K562 (cell line): ENCODE data around the gene HSD17B1. TPM values are rescaled to one million over a fixed set of nuclear protein-coding genes. Genes with fewer than 3 reads are reported as not detected.
A peak's percentile ranks its signal among the peaks of the same experiment; 100 is the strongest.

Source experiments
- EP300 ChIP-seq: IDR thresholded peaks from 2 replicates; pipeline ENCODE4 v1.6.1; 2012; ENCODE audit warnings: low read length, improper control_type of control experiment
- ESRRA ChIP-seq: fragments of 450-650 bp; IDR thresholded peaks from 2 replicates; pipeline ENCODE4 v1.6.1; 2014; ENCODE audit warnings: low read depth, mild to moderate bottlenecking, moderate library complexity, borderline replicate concordance
- GATA2 ChIP-seq: sonication (generic); formaldehyde crosslinking; IDR thresholded peaks from 2 replicates; pipeline ENCODE4 v1.4.0; 2020; ENCODE audit warnings: mild to moderate bottlenecking, missing genetic modification reagents
- HNRNPL ChIP-seq: fragments of 200-400 bp; formaldehyde crosslinking; IDR thresholded peaks from 2 replicates; pipeline ENCODE4 v1.6.1; 2017; ENCODE audit warnings: low read depth, mild to moderate bottlenecking, low read length
- KAT7 ChIP-seq: sonication (generic); formaldehyde crosslinking; IDR thresholded peaks from 2 replicates; pipeline ENCODE4 v1.8.0; 2022; ENCODE audit warnings: missing genetic modification reagents, mild to moderate bottlenecking, borderline replicate concordance
- MAZ ChIP-seq, 2 experiments: fragments of 450-650 bp in 1 of 2; sonication (generic) in 1 of 2; formaldehyde crosslinking; IDR thresholded peaks in 1 of 2; conservative IDR thresholded peaks in 1 of 2; 2 replicates each; pipeline versions ENCODE4 v1.4.0 to v1.5.0; 2020; ENCODE audit warnings: mild to moderate bottlenecking in 1 of 2, missing genetic modification reagents in 1 of 2
- NR2C1 ChIP-seq, 2 experiments: fragments of 450-650 bp; IDR thresholded peaks; 2 replicates each; pipeline ENCODE4 v1.6.1; 2017; ENCODE audit warnings: mild to moderate bottlenecking in 2 of 2, antibody characterized with exemption in 1 of 2, inconsistent platforms in 1 of 2, missing compliant biosample characterization in 1 of 2, missing genetic modification characterization in 1 of 2
- POLR2AphosphoS5 ChIP-seq: IDR thresholded peaks from 2 replicates; pipeline ENCODE4 v1.6.1; 2011; ENCODE audit warnings: mild to moderate bottlenecking, low read depth, low read length, moderate library complexity; ENCODE audit not compliant: control insufficient read depth, insufficient read depth
- SRSF3 ChIP-seq: fragments of 200-400 bp; formaldehyde crosslinking; IDR thresholded peaks from 2 replicates; pipeline ENCODE4 v1.6.1; 2016; ENCODE audit warnings: mild to moderate bottlenecking, low read length, moderate library complexity; ENCODE audit not compliant: insufficient read depth
- ZNF121 ChIP-seq: sonication (generic); formaldehyde crosslinking; conservative IDR thresholded peaks from 2 replicates; pipeline ENCODE4 v1.8.0; 2022; ENCODE audit warnings: missing genetic modification reagents
- ZNF165 ChIP-seq: fragments of 250-450 bp; sonication (Bioruptor Pico); IDR thresholded peaks from 2 replicates; pipeline ENCODE4 v1.4.0; 2020; ENCODE audit warnings: borderline replicate concordance
- ZNF212 ChIP-seq: fragments of 450-650 bp; formaldehyde crosslinking; IDR thresholded peaks from 2 replicates; pipeline ENCODE4 v1.4.0; 2020; ENCODE audit warnings: mild to moderate bottlenecking
- ZNF311 ChIP-seq: fragments of 250-450 bp; sonication (Bioruptor Pico); IDR thresholded peaks from 2 replicates; pipeline ENCODE4 v1.4.0; 2020; ENCODE audit warnings: mild to moderate bottlenecking, moderate library complexity
- ZNF586 ChIP-seq: fragments of 450-650 bp; formaldehyde crosslinking; conservative IDR thresholded peaks from 2 replicates; pipeline ENCODE4 v1.4.0; 2020; ENCODE audit warnings: mild to moderate bottlenecking, moderate library complexity
- polyA plus RNA-seq, 8 experiments: library from polyadenylated mRNA; depleted of rRNA in 4 of 8; stranded (reverse) in 5 of 8; unstranded in 3 of 8; fragments of >200 nt; fragmentation: Nextera tagmentation in 2 of 8; fragmentation: Illumina TruSeq in 1 of 8; extraction: Ambion mirVana in 2 of 8; extraction: Trizol in 1 of 8; gene quantifications; 2 replicates each; pipeline versions ENCODE4 v1.2.1 to v1.2.3, GENCODE V29; 2011 to 2014; ENCODE audit warnings: inconsistent platforms in 1 of 8, missing spikeins in 1 of 8
- total RNA-seq, 7 experiments: library from RNA; depleted of rRNA in 6 of 7; stranded (reverse); fragments of >200 nt in 6 of 7; fragmentation: Illumina TruSeq in 2 of 7; extraction: Trizol in 2 of 7; gene quantifications; 2 replicates each; pipeline versions ENCODE4 v1.2.1 to v1.2.3, GENCODE V29; 2011 to 2021; ENCODE audit warnings: low replicate concordance in 1 of 7
- TF ChIP-seq, protein P1 (sequence below): sonication (generic); formaldehyde crosslinking; IDR thresholded peaks from 2 replicates; pipeline ENCODE4 v1.8.0; 2022; ENCODE audit warnings: mild to moderate bottlenecking, missing genetic modification reagents
- TF ChIP-seq, protein P2 (sequence below), 2 experiments: IDR thresholded peaks; 2 replicates each; pipeline ENCODE4 v1.6.1; 2012; ENCODE audit warnings: improper control_type of control experiment in 2 of 2, low read depth in 2 of 2, low read length in 2 of 2, borderline replicate concordance in 1 of 2
- TF ChIP-seq, protein P3 (sequence below): fragments of 250-450 bp; sonication (Bioruptor Pico); IDR thresholded peaks from 2 replicates; pipeline ENCODE4 v1.8.0; 2021; ENCODE audit warnings: mild to moderate bottlenecking, moderate library complexity
- TF ChIP-seq, protein P4 (sequence below): fragments of 250-450 bp; sonication (Bioruptor Pico); IDR thresholded peaks from 2 replicates; pipeline ENCODE4 v1.5.0; 2021
- TF ChIP-seq, protein P5 (sequence below): IDR thresholded peaks from 2 replicates; pipeline ENCODE4 v1.6.1; 2014; ENCODE audit warnings: antibody characterized with exemption

The HSD17B1 gene
- total and polyA plus RNA-seq, 9 of the 15 experiments (the other 6 are each of a cell fraction or from before 2014, with no cell fraction given): 0.55 to 21.1 (median 3.6) TPM

DNA sequence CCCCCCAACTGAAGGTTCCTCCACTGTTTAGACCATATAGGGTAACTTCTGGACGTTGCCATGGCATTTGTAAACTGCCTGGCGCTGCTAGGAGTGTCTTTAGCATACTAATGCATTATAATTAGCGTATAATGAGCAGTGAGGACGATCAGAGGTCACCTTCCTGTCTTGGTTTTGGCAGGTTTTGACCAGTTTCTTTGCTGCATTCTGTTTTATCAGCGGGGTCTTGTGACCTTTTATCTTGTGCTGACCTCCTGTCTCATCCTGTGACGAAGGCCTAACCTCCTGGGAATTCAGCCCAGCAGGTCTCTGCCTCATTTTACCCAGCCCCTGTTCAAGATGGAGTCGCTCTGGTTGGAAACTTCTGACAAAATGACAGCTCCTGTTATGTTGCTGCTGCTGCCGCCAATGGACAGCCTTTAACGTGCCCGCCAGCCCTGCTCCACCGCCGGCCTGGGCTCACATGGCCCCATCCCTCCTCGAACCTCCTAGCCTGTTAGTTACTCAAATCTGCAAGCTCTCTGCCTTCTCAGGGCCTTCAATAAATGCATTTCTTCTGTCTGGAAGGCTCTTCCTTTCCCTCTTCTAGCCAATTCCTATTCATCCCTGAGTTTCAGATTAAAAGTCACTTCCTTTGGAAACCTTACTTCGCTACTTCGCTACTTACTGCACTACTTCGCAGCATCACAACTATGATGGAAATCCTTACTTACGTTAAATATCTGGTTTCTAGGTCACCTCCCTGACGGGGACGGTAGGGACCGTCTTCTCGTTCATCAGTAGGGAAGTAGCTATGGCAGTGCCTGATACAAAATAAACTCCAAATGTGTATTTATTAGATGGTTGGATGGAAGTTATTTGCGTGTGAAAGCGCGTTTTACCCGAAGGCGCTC, 17.3 kb upstream of the HSD17B1 start (continued):
- TF ChIP-seq, protein P1, sequence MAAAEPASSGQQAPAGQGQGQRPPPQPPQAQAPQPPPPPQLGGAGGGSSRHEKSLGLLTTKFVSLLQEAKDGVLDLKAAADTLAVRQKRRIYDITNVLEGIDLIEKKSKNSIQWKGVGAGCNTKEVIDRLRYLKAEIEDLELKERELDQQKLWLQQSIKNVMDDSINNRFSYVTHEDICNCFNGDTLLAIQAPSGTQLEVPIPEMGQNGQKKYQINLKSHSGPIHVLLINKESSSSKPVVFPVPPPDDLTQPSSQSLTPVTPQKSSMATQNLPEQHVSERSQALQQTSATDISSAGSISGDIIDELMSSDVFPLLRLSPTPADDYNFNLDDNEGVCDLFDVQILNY: no peak
- TF ChIP-seq, protein P2, sequence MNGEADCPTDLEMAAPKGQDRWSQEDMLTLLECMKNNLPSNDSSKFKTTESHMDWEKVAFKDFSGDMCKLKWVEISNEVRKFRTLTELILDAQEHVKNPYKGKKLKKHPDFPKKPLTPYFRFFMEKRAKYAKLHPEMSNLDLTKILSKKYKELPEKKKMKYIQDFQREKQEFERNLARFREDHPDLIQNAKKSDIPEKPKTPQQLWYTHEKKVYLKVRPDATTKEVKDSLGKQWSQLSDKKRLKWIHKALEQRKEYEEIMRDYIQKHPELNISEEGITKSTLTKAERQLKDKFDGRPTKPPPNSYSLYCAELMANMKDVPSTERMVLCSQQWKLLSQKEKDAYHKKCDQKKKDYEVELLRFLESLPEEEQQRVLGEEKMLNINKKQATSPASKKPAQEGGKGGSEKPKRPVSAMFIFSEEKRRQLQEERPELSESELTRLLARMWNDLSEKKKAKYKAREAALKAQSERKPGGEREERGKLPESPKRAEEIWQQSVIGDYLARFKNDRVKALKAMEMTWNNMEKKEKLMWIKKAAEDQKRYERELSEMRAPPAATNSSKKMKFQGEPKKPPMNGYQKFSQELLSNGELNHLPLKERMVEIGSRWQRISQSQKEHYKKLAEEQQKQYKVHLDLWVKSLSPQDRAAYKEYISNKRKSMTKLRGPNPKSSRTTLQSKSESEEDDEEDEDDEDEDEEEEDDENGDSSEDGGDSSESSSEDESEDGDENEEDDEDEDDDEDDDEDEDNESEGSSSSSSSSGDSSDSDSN (IDR thresholded peaks at IDR 0.05; ENCODE audit: borderline replicate concordance in 1 of 2, low read depth in 2 of 2, low read length in 2 of 2): peak in 1 of 2 experiments; percentile 26; a peak in 1 of 4 replicates
- TF ChIP-seq SRSF3: no peak
- peak; percentile 98 for TF ChIP-seq ZNF311 (CRISPR knock-in tag)
- peak; percentile 96 for TF ChIP-seq ZNF165 (CRISPR knock-in tag)
- no peak for TF ChIP-seq GATA2 (CRISPR knock-in tag)
- peak in 1 of 2 experiments; percentile 80; a peak in 2 of 4 replicates for TF ChIP-seq MAZ (CRISPR knock-in tag; conservative IDR thresholded peaks at IDR 0.05 in 1 of 2, IDR thresholded peaks at IDR 0.05 in 1 of 2)
- TF ChIP-seq, protein P3, sequence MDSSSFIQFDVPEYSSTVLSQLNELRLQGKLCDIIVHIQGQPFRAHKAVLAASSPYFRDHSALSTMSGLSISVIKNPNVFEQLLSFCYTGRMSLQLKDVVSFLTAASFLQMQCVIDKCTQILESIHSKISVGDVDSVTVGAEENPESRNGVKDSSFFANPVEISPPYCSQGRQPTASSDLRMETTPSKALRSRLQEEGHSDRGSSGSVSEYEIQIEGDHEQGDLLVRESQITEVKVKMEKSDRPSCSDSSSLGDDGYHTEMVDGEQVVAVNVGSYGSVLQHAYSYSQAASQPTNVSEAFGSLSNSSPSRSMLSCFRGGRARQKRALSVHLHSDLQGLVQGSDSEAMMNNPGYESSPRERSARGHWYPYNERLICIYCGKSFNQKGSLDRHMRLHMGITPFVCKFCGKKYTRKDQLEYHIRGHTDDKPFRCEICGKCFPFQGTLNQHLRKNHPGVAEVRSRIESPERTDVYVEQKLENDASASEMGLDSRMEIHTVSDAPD: peak; percentile 80
- TF ChIP-seq KAT7 (CRISPR knock-in tag): no peak
- peak; percentile 89; the same call in 1 of the 2 replicates for TF ChIP-seq ZNF212 (CRISPR knock-in tag)
- no peak for TF ChIP-seq EP300
- TF ChIP-seq, protein P4, sequence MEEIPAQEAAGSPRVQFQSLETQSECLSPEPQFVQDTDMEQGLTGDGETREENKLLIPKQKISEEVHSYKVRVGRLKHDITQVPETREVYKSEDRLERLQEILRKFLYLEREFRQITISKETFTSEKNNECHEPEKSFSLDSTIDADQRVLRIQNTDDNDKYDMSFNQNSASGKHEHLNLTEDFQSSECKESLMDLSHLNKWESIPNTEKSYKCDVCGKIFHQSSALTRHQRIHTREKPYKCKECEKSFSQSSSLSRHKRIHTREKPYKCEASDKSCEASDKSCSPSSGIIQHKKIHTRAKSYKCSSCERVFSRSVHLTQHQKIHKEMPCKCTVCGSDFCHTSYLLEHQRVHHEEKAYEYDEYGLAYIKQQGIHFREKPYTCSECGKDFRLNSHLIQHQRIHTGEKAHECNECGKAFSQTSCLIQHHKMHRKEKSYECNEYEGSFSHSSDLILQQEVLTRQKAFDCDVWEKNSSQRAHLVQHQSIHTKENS: peak; percentile 46; the same call in 1 of the 2 replicates
- no peak; the same call in 1 of the 2 replicates for TF ChIP-seq NR2C1 (IDR thresholded peaks at IDR 0.05)
- peak; percentile 93 for TF ChIP-seq NR2C1 (tag; IDR thresholded peaks at IDR 0.05)
- TF ChIP-seq POLR2AphosphoS5: no peak
- TF ChIP-seq ESRRA: peak; percentile 73
- no peak for TF ChIP-seq HNRNPL
- TF ChIP-seq, protein P5, sequence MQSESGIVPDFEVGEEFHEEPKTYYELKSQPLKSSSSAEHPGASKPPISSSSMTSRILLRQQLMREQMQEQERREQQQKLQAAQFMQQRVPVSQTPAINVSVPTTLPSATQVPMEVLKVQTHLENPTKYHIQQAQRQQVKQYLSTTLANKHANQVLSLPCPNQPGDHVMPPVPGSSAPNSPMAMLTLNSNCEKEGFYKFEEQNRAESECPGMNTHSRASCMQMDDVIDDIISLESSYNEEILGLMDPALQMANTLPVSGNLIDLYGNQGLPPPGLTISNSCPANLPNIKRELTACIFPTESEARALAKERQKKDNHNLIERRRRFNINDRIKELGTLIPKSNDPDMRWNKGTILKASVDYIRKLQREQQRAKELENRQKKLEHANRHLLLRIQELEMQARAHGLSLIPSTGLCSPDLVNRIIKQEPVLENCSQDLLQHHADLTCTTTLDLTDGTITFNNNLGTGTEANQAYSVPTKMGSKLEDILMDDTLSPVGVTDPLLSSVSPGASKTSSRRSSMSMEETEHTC: no peak
- no peak for TF ChIP-seq ZNF121
- peak; percentile 76; the same call in 1 of the 2 replicates for TF ChIP-seq ZNF586 (CRISPR knock-in tag)
